ENCODE data around the gene LRRC4B. TPM values are rescaled to one million over a fixed set of nuclear protein-coding genes. Genes with fewer than 3 reads are reported as not detected.

LRRC4B gene
- total and polyA plus RNA-seq, 2 of the 4 experiments (the other 2 are of a cell fraction): 0.03 TPM; not detected in 1

- H4K8ac ChIP-seq (ENCODE audit: low read depth in 2 of 2, low read length in 2 of 2): no peak overlapping the region
- no peaks in the 10 kb centered on the region for H3K9me3 ChIP-seq (ENCODE audit: control insufficient read depth, insufficient read depth, low read length)
- no peaks in the 10 kb centered on the region; the same call in 1 of the 2 replicates for H3K9me1 ChIP-seq (ENCODE audit: insufficient read depth, low read length)
- H3K9ac ChIP-seq (ENCODE audit: low read depth, low read length): no peak overlapping the region
- H2BK20ac ChIP-seq (ENCODE audit: low read depth, low read length): no peak overlapping the region
- H2BK120ac ChIP-seq (ENCODE audit: low read depth, low read length): no peak overlapping the region
- peaks cover 3% of the 10 kb centered on the region for H3K4me1 ChIP-seq (ENCODE audit: control insufficient read depth, insufficient read depth, low read length)
- ChIA-PET POLR2A (ENCODE audit: unreplicated experiment) (no interaction called here), CTCF (no interaction called here)
- H3K14ac ChIP-seq (replicated peaks; ENCODE audit: low read depth, low read length): no peak overlapping the region
- H2AK5ac ChIP-seq (ENCODE audit: low read depth, low read length): no peak overlapping the region
- H3K27me3 ChIP-seq (ENCODE audit: control insufficient read depth, insufficient read depth, low read length): no peaks in the 10 kb centered on the region
- intact Hi-C loops (cut with micrococcal nuclease) (no loop called here), dilution Hi-C loops (cut with HindIII; ENCODE audit: low sequenced_read_pairs, unreplicated experiment) (no loop called here), in situ Hi-C loops (cut with MboI; ENCODE audit: low sequenced_read_pairs) (no loop called here)
- H4K20me1 ChIP-seq (ENCODE audit: insufficient read depth, low read length): no peaks in the 10 kb centered on the region
- H2BK15ac ChIP-seq (ENCODE audit: low read depth, low read length): no peak overlapping the region
- ATAC-seq (ENCODE audit: low read depth) (no peak), DNase-seq (no peak)
- BruUV-seq (replicated peaks): no TSS peak
- H4K91ac ChIP-seq (ENCODE audit: insufficient read depth, low read depth, low read length): no peak overlapping the region
- no peak for TF ChIP-seq NFE2L2 (IDR thresholded peaks at IDR 0.05; ENCODE audit: low read depth, low read length)
- TF ChIP-seq BHLHE40 (IDR thresholded peaks at IDR 0.05; ENCODE audit: low read depth, low read length): no peak
- no peak for TF ChIP-seq MAZ (IDR thresholded peaks at IDR 0.05; ENCODE audit: borderline replicate concordance, low read depth, low read length)
- TF ChIP-seq MAFK (IDR thresholded peaks at IDR 0.05; ENCODE audit: low read depth, low read length): no peak
- no peak for TF ChIP-seq FOS (IDR thresholded peaks at IDR 0.05; ENCODE audit: low read depth, low read length)
- no peak for TF ChIP-seq RAD21 (IDR thresholded peaks at IDR 0.05; ENCODE audit: low read length)
- TF ChIP-seq, protein P1, sequence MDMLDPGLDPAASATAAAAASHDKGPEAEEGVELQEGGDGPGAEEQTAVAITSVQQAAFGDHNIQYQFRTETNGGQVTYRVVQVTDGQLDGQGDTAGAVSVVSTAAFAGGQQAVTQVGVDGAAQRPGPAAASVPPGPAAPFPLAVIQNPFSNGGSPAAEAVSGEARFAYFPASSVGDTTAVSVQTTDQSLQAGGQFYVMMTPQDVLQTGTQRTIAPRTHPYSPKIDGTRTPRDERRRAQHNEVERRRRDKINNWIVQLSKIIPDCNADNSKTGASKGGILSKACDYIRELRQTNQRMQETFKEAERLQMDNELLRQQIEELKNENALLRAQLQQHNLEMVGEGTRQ (IDR thresholded peaks at IDR 0.05; ENCODE audit: low read depth, low read length): no peak
- H4K5ac ChIP-seq (ENCODE audit: low read depth, low read length): no peak overlapping the region
- peaks cover 3% of the 10 kb centered on the region; the same call in 1 of the 2 replicates for H3K36me3 ChIP-seq (ENCODE audit: control insufficient read depth, insufficient read depth, low read length)
- no peak overlapping the region for H3K56ac ChIP-seq (ENCODE audit: extremely low read depth, insufficient read depth, low read length)
- no peak overlapping the region for H3K4me2 ChIP-seq (ENCODE audit: low read depth, low read length)
- no peak overlapping the region for H3K4me3 ChIP-seq (ENCODE audit: insufficient read depth, low read depth, low read length)
- H2AK9ac ChIP-seq (replicated peaks; ENCODE audit: low read depth, low read length, poor library complexity): no peak overlapping the region
- no peak overlapping the region for H3K27ac ChIP-seq (ENCODE audit: insufficient read depth, low read length)
- WGBS, 2 experiments (ENCODE audit: extremely low coverage in 2 of 2, insufficient read length in 1 of 2): 81 to 100% methylated on average over 1 to 3 of the region's 10 CpGs
- H3K4ac ChIP-seq (ENCODE audit: low read depth, low read length): no peak overlapping the region
- no peak overlapping the region for H2BK5ac ChIP-seq (ENCODE audit: low read depth, low read length, poor library complexity, severe bottlenecking)
- no peak overlapping the region for H3K18ac ChIP-seq (ENCODE audit: low read depth, low read length)
- peaks cover 5 to 10% of the 10 kb centered on the region in 2 experiments; a peak in 3 of 4 replicates for H3K79me1 ChIP-seq (ENCODE audit: low read depth in 1 of 2, low read length in 2 of 2)
- no peak overlapping the region for H3K23ac ChIP-seq (ENCODE audit: low read depth, low read length)
- no peak overlapping the region for H2AFZ ChIP-seq (replicated peaks; ENCODE audit: low read length, poor library complexity)
Measured at GRCh38 chr19:50506700-50507099, 61.5 kb downstream of the LRRC4B start.

All from IMR-90 (cell line).